DND-41 (cell line): ENCODE data around the gene SPP2.

Experiments
- CTCF ChIP-seq: IDR thresholded peaks from 2 replicates; pipeline ENCODE4 v1.5.1; 2012; ENCODE audit warnings: borderline replicate concordance, low read length, moderate library complexity, mild to moderate bottlenecking; ENCODE audit not compliant: poor library complexity, severe bottlenecking; ENCODE audit errors: extremely low read depth
- EZH2 ChIP-seq: IDR thresholded peaks from 3 replicates; pipeline ENCODE4 v1.6.1; 2012; ENCODE audit warnings: borderline replicate concordance, low read depth, mild to moderate bottlenecking, moderate library complexity, low read length, inconsistent platforms; ENCODE audit not compliant: severe bottlenecking

- TF ChIP-seq CTCF (no peak), EZH2 (no peak)
Observed at GRCh38 chr2:234025891-234026401, 24.6 kb upstream of the SPP2 start.
